ENCODE results near the gene SERPINA5. TPM values are rescaled to one million over a fixed set of nuclear protein-coding genes. Genes with fewer than 3 reads are reported as not detected.

SERPINA5 gene
- total and polyA plus RNA-seq, 2 of the 13 experiments (the other 11 are each of a cell fraction or from before 2014, with no cell fraction given), result 449 to 498 TPM

DNA sequence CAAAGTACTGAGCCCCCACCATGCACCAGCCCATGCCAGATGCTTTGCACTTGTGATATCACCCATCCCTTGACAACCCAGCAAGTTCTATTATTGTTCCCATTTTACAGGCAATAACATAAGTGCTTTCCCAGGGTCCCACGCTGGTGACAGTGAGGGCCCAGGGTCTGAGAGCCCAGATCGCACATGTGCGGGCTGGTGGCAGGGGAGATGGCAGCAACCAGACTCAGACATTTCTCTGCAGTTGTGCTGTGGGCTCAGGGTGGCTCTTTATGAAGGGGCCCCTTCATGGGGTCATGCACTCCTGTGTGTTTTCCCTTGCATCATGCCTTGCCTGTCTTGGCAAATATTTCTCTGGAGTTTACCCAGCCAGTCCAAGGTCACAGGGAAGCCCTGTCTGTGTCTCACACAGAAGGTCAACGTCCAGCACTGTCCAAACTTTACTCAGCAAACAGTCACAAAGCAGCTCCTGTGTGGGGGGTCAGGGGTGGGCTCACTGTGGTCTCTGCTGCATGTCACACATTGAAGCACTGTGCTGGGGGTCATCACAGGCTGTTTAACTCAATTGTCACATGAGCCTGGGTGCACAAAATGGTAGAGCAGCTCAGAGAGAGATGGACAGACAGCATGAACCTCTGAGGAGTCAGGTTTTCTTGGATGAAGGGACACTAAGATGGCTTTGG lies 12.7 kb downstream of the SERPINA5 start (continued):
- TF ChIP-seq ZNF235 (CRISPR knock-in tag; IDR thresholded peaks at IDR 0.05; ENCODE audit: borderline replicate concordance) (no peak; the same call in 1 of the 2 replicates), POLR2G (IDR thresholded peaks at IDR 0.05; ENCODE audit: low read depth, low read length) (peak; percentile 76), ZFY (CRISPR knock-in tag; IDR thresholded peaks at IDR 0.05) (no peak; the same call in 1 of the 2 replicates), ZSCAN21 (CRISPR knock-in tag; IDR thresholded peaks at IDR 0.05; ENCODE audit: borderline replicate concordance) (peak; percentile 96), ZNF484 (CRISPR knock-in tag; IDR thresholded peaks at IDR 0.05; ENCODE audit: borderline replicate concordance, low read depth) (no peak), ZNF30 (CRISPR knock-in tag; IDR thresholded peaks at IDR 0.05) (no peak), ZNF430 (CRISPR knock-in tag; IDR thresholded peaks at IDR 0.05) (peak; percentile 96), ZBTB38 (CRISPR knock-in tag; IDR thresholded peaks at IDR 0.05) (peak; percentile 71; the same call in 1 of the 2 replicates), IRF9 (CRISPR knock-in tag; IDR thresholded peaks at IDR 0.05; ENCODE audit: borderline replicate concordance) (no peak), TARDBP (CRISPR knock-in tag; IDR thresholded peaks at IDR 0.05) (peak; percentile 99), SATB2 (CRISPR knock-in tag; IDR thresholded peaks at IDR 0.05) (no peak), SP2 (CRISPR knock-in tag; IDR thresholded peaks at IDR 0.05) (no peak), ZNF24 (IDR thresholded peaks at IDR 0.05) (peak; percentile 86), ZFP62 (CRISPR knock-in tag; IDR thresholded peaks at IDR 0.05) (no peak), ZNF772 (CRISPR knock-in tag; IDR thresholded peaks at IDR 0.05) (peak; percentile 86), HOXD1 (CRISPR knock-in tag; IDR thresholded peaks at IDR 0.05) (peak; percentile 96), ZEB1 (IDR thresholded peaks at IDR 0.05; ENCODE audit: insufficient replicate concordance, low read depth) (no peak), CREBL2 (CRISPR knock-in tag; IDR thresholded peaks at IDR 0.05; ENCODE audit: borderline replicate concordance) (no peak), ZNF205 (CRISPR knock-in tag; IDR thresholded peaks at IDR 0.05) (peak; percentile 96), ZNF841 (CRISPR knock-in tag; IDR thresholded peaks at IDR 0.05; ENCODE audit: borderline replicate concordance) (0 out of 2 replicates have a peak, but pooled peaks have one; percentile 46), ZSCAN22 (CRISPR knock-in tag; IDR thresholded peaks at IDR 0.05) (peak; percentile 64; the same call in 1 of the 2 replicates), ZNF883 (CRISPR knock-in tag; IDR thresholded peaks at IDR 0.05; ENCODE audit: not compliant biosample characterization) (no peak), ZNF354B (CRISPR knock-in tag; IDR thresholded peaks at IDR 0.05) (peak; percentile 82; the same call in 1 of the 2 replicates), ZNF710 (CRISPR knock-in tag; IDR thresholded peaks at IDR 0.05; ENCODE audit: borderline replicate concordance) (peak; percentile 97), ZNF597 (CRISPR knock-in tag; IDR thresholded peaks at IDR 0.05) (no peak)
- TF ChIP-seq, protein P1, sequence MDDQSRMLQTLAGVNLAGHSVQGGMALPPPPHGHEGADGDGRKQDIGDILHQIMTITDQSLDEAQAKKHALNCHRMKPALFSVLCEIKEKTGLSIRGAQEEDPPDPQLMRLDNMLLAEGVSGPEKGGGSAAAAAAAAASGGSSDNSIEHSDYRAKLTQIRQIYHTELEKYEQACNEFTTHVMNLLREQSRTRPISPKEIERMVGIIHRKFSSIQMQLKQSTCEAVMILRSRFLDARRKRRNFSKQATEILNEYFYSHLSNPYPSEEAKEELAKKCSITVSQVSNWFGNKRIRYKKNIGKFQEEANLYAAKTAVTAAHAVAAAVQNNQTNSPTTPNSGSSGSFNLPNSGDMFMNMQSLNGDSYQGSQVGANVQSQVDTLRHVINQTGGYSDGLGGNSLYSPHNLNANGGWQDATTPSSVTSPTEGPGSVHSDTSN (CRISPR knock-in tag; IDR thresholded peaks at IDR 0.05; ENCODE audit: borderline replicate concordance), result no peak
